Measurements from ENCODE around the gene PDE4B. TPM values are rescaled to one million over a fixed set of nuclear protein-coding genes. Genes with fewer than 3 reads are reported as not detected.

Gene PDE4B
- total RNA-seq, 2 experiments from 2014 or later = 26.5 to 27.7 TPM

- Mint-ChIP-seq H3K9me3 (no peaks in the 10 kb centered on the region), H3K36me3 (ENCODE audit: low read depth) (peaks cover 89% of the 10 kb centered on the region), H3K4me1 (peaks cover 72% of the 10 kb centered on the region), H3K4me3 (no peak overlapping the region), H3K27me3 (no peaks in the 10 kb centered on the region), H3K27ac (peak overlapping the region; percentile 58)
- ChIA-PET POLR2A (no interaction called here), CTCF (interaction anchor here (1.2 to 2.2 kb wide), 4 partner anchors 11 to 79 kb away, joined by 3 to 10 read pairs (median 6); no protein-coding TSS in a partner anchor)
- no peak for DNase-seq
Observed at GRCh38 chr1:66367369-66367768, 574.7 kb downstream of the PDE4B start.

GRCh38 chr1:66368261-66368660 is 575.6 kb downstream of the PDE4B start:
- CTCF ChIA-PET = interaction anchor here (1.5 to 4.8 kb wide), 4 partner anchors 7 to 78 kb away, joined by 5 to 14 read pairs (median 8); no protein-coding TSS in a partner anchor
- Mint-ChIP-seq H3K27me3 (no peaks in the 10 kb centered on the region), H3K36me3 (ENCODE audit: low read depth) (peaks cover 89% of the 10 kb centered on the region), H3K9me3 (no peaks in the 10 kb centered on the region), H3K4me1 (peaks cover 75% of the 10 kb centered on the region), H3K27ac (no peak overlapping the region), H3K4me3 (no peak overlapping the region)
- POLR2A ChIA-PET = no interaction called here
- DNase-seq = no peak

GRCh38 chr1:66370462-66370971 is 577.8 kb downstream of the PDE4B start:
- ChIA-PET CTCF (interaction anchor here (0.6 to 4.8 kb wide), 12 partner anchors 7 to 821 kb away, joined by 3 to 14 read pairs (median 4); no protein-coding TSS in a partner anchor), POLR2A (no interaction called here)
- H3K4me3 Mint-ChIP-seq = no peak overlapping the region
- peaks cover 79% of the 10 kb centered on the region for H3K4me1 Mint-ChIP-seq
- peaks cover 80% of the 10 kb centered on the region for H3K36me3 Mint-ChIP-seq (ENCODE audit: low read depth)
- DNase-seq = no peak
- H3K9me3 Mint-ChIP-seq = no peaks in the 10 kb centered on the region
- H3K27ac Mint-ChIP-seq = peak overlapping the region; percentile 77
- H3K27me3 Mint-ChIP-seq = no peaks in the 10 kb centered on the region

- Mint-ChIP-seq H3K27me3 (no peaks in the 10 kb centered on the region), H3K4me1 (peaks cover 78% of the 10 kb centered on the region), H3K27ac (peak overlapping the region; percentile 88), H3K4me3 (no peak overlapping the region), H3K36me3 (ENCODE audit: low read depth) (peaks cover 78% of the 10 kb centered on the region), H3K9me3 (no peaks in the 10 kb centered on the region)
- ChIA-PET POLR2A (no interaction called here), CTCF (interaction anchor here (0.7 to 4.8 kb wide), 11 partner anchors 8 to 96 kb away, joined by 3 to 14 read pairs (median 4); no protein-coding TSS in a partner anchor)
- DNase-seq = peak; percentile 19
Observed at GRCh38 chr1:66371233-66372005, 578.7 kb downstream of the PDE4B start.

GRCh38 chr1:66372522-66373101 is 579.9 kb downstream of the PDE4B start:
- ChIA-PET CTCF (interaction anchor here (1.6 to 4.8 kb wide), 4 partner anchors 9 to 65 kb away, joined by 4 to 14 read pairs (median 6); no protein-coding TSS in a partner anchor), POLR2A (interaction anchor here (0.6 kb wide), 1 partner anchor 98 kb away, joined by 5 read pairs; no protein-coding TSS in a partner anchor)
- Mint-ChIP-seq H3K27me3 (no peaks in the 10 kb centered on the region), H3K36me3 (ENCODE audit: low read depth) (peaks cover 66% of the 10 kb centered on the region), H3K27ac (peak overlapping the region; percentile 88), H3K4me3 (peak overlapping the region; percentile 31), H3K4me1 (peaks cover 66% of the 10 kb centered on the region), H3K9me3 (no peaks in the 10 kb centered on the region)
- no peak for DNase-seq

GRCh38 chr1:66373157-66373591 is 580.5 kb downstream of the PDE4B start:
- Mint-ChIP-seq H3K4me1 (peaks cover 63% of the 10 kb centered on the region), H3K27ac (peak overlapping the region; percentile 88), H3K36me3 (ENCODE audit: low read depth) (peaks cover 62% of the 10 kb centered on the region), H3K27me3 (no peaks in the 10 kb centered on the region), H3K9me3 (no peaks in the 10 kb centered on the region), H3K4me3 (peak overlapping the region; percentile 31)
- POLR2A ChIA-PET = interaction anchor here (0.6 kb wide), 1 partner anchor 98 kb away, joined by 5 read pairs; no protein-coding TSS in a partner anchor
- CTCF ChIA-PET = interaction anchor here (1.7 to 4.8 kb wide), 2 partner anchors 12 to 64 kb away, joined by 7 to 14 read pairs; no protein-coding TSS in a partner anchor
- no peak for DNase-seq

GRCh38 chr1:66374148-66374547 is 581.5 kb downstream of the PDE4B start:
- Mint-ChIP-seq H3K36me3 (ENCODE audit: low read depth) (peaks cover 54% of the 10 kb centered on the region), H3K4me1 (peaks cover 57% of the 10 kb centered on the region), H3K4me3 (no peak overlapping the region), H3K27me3 (no peaks in the 10 kb centered on the region), H3K9me3 (no peaks in the 10 kb centered on the region), H3K27ac (peak overlapping the region; percentile 88)
- ChIA-PET POLR2A (no interaction called here), CTCF (interaction anchor here (0.6 to 2.2 kb wide), 2 partner anchors 33 to 124 kb away, joined by 3 to 4 read pairs; no protein-coding TSS in a partner anchor)
- no peak for DNase-seq

- H3K27ac Mint-ChIP-seq = peak overlapping the region; percentile 88
- peaks cover 57% of the 10 kb centered on the region for H3K4me1 Mint-ChIP-seq
- peaks cover 50% of the 10 kb centered on the region for H3K36me3 Mint-ChIP-seq (ENCODE audit: low read depth)
- H3K27me3 Mint-ChIP-seq = no peaks in the 10 kb centered on the region
- H3K4me3 Mint-ChIP-seq = peak overlapping the region; percentile 25
- H3K9me3 Mint-ChIP-seq = peaks cover 3% of the 10 kb centered on the region
- ChIA-PET CTCF (interaction anchor here (0.6 to 2.2 kb wide), 8 partner anchors 10 to 125 kb away, joined by 3 to 7 read pairs (median 4); no protein-coding TSS in a partner anchor), POLR2A (interaction anchor here (0.6 kb wide), 1 partner anchor 1218 kb away, joined by 3 read pairs; no protein-coding TSS in a partner anchor)
- peak; percentile 12 for DNase-seq
Observed at GRCh38 chr1:66374561-66375111, 581.9 kb downstream of the PDE4B start.

- CTCF ChIA-PET = interaction anchor here (1.1 to 2.2 kb wide), 8 partner anchors 10 to 71 kb away, joined by 3 to 7 read pairs (median 4); no protein-coding TSS in a partner anchor
- DNase-seq = no peak
- peak overlapping the region; percentile 21 for H3K27ac Mint-ChIP-seq
- no peaks in the 10 kb centered on the region for H3K27me3 Mint-ChIP-seq
- H3K9me3 Mint-ChIP-seq = peaks cover 3% of the 10 kb centered on the region
- H3K36me3 Mint-ChIP-seq (ENCODE audit: low read depth) = peaks cover 47% of the 10 kb centered on the region
- H3K4me1 Mint-ChIP-seq = peaks cover 58% of the 10 kb centered on the region
- no peak overlapping the region for H3K4me3 Mint-ChIP-seq
- POLR2A ChIA-PET = interaction anchor here (0.6 kb wide), 1 partner anchor 1217 kb away, joined by 3 read pairs; no protein-coding TSS in a partner anchor
Observed at GRCh38 chr1:66375125-66375524, 582.4 kb downstream of the PDE4B start.

- H3K9me3 Mint-ChIP-seq = peaks cover 38% of the 10 kb centered on the region
- H3K4me1 Mint-ChIP-seq = peaks cover 19% of the 10 kb centered on the region
- no peak overlapping the region for H3K27ac Mint-ChIP-seq
- no peak for DNase-seq
- no peaks in the 10 kb centered on the region for H3K27me3 Mint-ChIP-seq
- no peak overlapping the region for H3K4me3 Mint-ChIP-seq
- H3K36me3 Mint-ChIP-seq (ENCODE audit: low read depth) = peaks cover 21% of the 10 kb centered on the region
- CTCF ChIA-PET = interaction anchor here (0.5 to 1.4 kb wide), 3 partner anchors 17 to 98 kb away, joined by 3 to 4 read pairs (median 4); no protein-coding TSS in a partner anchor
- POLR2A ChIA-PET = no interaction called here
Observed at GRCh38 chr1:66380452-66381212, 587.9 kb downstream of the PDE4B start.

GRCh38 chr1:66381621-66382275 is 589.1 kb downstream of the PDE4B start:
- no peak overlapping the region for H3K4me3 Mint-ChIP-seq
- H3K9me3 Mint-ChIP-seq = peaks cover 45% of the 10 kb centered on the region
- no peak for DNase-seq
- no peaks in the 10 kb centered on the region for H3K27me3 Mint-ChIP-seq
- peak overlapping the region; percentile 60 for H3K27ac Mint-ChIP-seq
- ChIA-PET CTCF (interaction anchor here (0.7 kb wide), 1 partner anchor 99 kb away, joined by 4 read pairs; no protein-coding TSS in a partner anchor), POLR2A (no interaction called here)
- H3K36me3 Mint-ChIP-seq (ENCODE audit: low read depth) = peaks cover 15% of the 10 kb centered on the region
- peaks cover 13% of the 10 kb centered on the region for H3K4me1 Mint-ChIP-seq
